ENCODE measurements around the gene RAB10.
"Not testable (repeated sequence)": the region's sequence is repeated elsewhere in the genome, so short reads cannot be mapped to it uniquely, and the experiment has no call there.

The RAB10 gene

DNA sequence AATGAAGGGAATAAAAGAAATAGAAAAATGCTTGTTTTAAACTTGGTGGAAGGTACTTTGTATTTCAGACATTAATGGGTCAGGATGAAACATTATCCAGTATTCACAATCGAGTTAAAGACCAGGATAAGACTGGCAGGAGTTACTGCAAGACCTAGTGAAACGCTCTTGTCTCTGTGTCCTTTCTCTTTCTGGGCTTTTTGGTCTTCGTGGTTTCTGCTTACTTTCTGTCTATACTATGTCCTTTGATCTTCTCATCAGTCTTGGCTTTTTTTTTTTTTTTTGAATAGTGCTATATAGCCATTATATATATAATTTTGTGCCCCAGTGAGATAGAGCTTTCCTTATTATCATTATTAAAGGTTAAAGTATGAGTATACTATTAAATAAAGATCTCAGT lies 96.9 kb downstream of the RAB10 start:
- H3K9me3 Mint-ChIP-seq, result no peaks in the 10 kb centered on the region
- H3K27ac Mint-ChIP-seq, result peak overlapping the region; percentile 62
- H3K4me1 Mint-ChIP-seq, result peaks cover 7% of the 10 kb centered on the region
- no peak for ATAC-seq
- no peak for DNase-seq (ENCODE audit: low spot score in 2 of 2)
- H3K36me3 Mint-ChIP-seq, result peaks cover 91% of the 10 kb centered on the region
- no peak overlapping the region for H3K4me3 Mint-ChIP-seq

DNA sequence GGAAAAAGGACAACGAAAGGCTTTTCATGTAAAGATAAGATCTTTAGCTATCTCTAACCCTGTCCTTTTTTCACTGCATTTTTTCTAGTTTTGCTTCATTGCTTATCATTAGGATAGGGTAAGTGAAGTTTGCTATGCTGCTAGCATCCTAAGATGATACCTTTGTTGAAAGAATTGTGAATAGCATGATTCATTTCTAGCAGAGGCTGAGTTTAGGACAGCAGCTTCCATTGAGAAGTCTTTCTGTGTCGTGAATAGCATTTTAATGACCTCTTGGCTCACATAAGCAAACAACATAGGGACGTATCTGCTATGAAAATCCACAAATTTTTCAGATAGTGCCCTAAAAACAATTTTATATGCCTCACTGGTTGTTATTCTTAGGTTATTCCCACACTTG lies 102.6 kb downstream of the RAB10 start:
- no peaks in the 10 kb centered on the region for H3K4me1 Mint-ChIP-seq
- H3K27ac Mint-ChIP-seq, result no peak overlapping the region
- DNase-seq (ENCODE audit: low spot score in 2 of 2), result no peak
- ATAC-seq, result no peak
- no peaks in the 10 kb centered on the region for H3K9me3 Mint-ChIP-seq
- H3K36me3 Mint-ChIP-seq, result peaks cover 64% of the 10 kb centered on the region
- H3K4me3 Mint-ChIP-seq, result no peak overlapping the region

DNA sequence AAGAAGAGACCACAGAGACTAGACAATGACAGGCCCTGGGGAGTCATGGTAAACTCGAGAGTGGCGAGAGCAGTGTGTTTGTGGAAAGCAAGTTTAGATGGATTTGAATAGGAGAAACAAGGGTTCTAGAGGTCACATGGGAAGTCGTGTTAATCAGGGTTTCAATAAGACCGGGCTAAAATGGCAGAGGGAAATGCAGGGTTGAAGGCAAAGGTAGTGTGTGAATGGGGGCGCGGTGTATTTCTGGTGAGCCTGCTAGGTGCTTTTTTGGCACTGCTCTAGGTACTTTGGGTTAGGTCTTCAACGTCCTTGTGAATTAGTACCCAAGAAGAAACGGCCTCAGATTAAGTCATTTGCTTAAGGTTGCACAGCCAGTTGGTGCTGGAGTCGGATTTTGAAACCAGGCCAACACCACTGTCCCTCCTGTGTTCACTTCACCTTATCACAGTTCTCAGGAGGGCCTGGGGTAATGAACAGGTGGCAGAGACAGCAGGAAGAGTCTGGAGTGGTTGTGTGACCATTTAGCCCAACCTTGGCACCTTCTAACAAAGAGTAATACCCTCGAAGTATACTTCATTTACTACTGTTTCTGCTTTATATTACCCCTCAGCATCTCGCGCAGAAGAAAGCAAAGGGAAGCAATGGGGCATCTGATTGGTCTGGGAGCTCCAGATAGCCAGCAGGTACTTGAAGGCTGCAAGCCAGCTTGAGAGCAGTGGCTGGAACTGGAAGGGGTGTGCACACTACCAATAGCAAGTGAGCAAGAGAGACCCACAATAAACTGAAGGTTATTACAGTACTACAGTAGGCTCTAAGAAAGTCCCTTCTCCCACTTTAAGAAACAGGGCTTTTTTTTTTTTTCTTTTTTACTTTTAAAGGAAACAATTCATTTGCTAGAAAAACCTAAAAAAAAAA lies 105.6 kb downstream of the RAB10 start:
- Mint-ChIP-seq H3K27ac (peak overlapping the region; percentile 1), H3K4me3 (no peak overlapping the region), H3K36me3 (peaks cover 33% of the 10 kb centered on the region), H3K4me1 (no peaks in the 10 kb centered on the region), H3K9me3 (no peaks in the 10 kb centered on the region)
- ATAC-seq (no peak), DNase-seq (ENCODE audit: low spot score in 2 of 2) (no peak)

DNA sequence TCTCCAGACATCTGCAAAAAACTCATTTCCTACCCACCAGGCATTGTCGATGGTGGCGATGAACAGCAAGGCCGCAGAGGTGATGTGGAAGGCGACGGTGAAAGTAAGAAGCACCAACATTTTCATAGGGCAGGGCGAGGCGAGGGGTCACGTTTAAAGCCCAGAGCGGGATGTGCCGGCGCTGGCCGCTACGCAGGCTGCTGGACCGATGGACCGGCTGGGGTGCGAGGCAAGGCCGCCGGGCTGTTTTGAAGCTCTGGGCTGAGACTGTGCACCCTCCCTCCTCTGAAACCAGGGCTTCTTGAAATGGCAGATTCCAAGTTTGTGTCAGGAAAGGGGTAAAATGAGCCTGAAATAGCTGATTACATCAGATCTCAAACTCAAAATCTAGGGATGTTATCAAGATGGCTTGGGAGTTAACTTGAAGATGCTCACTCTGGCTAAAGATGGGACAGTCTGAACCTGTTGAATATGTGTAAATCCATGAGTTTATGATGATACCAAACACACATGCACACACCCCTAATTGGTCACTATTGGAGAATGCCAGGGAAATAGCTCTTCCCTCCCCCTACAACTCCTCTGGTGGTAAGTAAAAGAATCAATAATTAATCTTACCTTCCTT lies 107.4 kb downstream of the RAB10 start:
- Mint-ChIP-seq H3K4me3 (no peak overlapping the region), H3K9me3 (no peaks in the 10 kb centered on the region), H3K36me3 (peaks cover 17% of the 10 kb centered on the region), H3K4me1 (no peaks in the 10 kb centered on the region), H3K27ac (no peak overlapping the region)
- ATAC-seq, result no peak
- DNase-seq (ENCODE audit: low spot score in 2 of 2), result no peak

DNA sequence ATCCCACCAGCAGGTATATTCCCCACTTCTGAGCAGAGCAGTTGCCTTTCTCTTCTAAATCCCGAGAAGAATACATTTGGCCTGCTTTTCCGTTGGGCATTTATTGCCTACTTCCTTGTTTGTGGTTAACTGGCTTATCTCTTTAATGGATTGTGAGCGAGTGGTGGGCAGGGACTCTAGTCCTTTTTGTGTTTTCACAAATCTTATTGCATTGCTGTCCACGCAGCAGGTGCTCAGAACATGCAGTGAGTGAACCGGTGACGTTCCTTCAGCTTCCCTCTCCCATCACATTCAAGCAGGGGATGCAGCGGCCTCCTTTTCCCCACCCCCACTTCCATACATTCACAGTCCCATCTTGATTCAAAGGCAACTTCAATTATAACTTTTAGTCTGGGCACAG lies 110.1 kb downstream of the RAB10 start:
- H3K27ac Mint-ChIP-seq, result no peak overlapping the region

DNA sequence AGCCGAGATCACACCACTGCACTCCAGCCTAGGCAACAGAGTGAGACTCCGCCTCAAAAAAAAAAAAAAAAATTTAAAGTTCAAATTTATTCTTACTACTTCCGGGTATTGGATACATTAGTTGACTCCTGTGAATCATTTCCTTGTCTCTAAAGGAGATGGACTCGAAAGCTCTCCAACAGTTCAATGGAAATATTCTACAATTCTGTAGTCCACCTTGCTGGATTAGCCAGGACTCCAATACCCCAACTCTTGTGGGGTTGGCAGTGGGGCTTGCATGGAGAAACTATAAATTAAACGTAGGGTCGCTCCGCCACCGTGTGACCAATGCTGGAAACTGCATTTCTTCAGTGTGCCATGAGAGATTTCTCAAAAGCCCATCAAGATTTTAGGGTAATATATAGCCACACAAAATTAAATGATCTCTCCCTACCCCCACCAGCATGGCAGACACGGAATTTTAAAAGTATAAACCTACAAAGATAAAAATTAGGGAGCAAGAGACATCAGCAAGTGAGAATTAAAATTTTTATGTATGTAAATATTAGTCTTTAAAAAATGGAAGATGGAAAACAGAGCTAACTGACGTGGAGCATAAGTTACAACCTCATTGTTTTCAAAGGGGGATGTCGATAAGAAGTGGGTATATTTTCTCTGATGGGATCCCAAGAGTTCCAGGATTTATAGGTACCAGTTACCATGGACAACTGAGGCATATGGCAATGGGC lies 111.2 kb downstream of the RAB10 start:
- DNase-seq (ENCODE audit: low spot score in 2 of 2), result peak; percentile 43 to 81
- H3K4me3 Mint-ChIP-seq, result no peak overlapping the region
- H3K9me3 Mint-ChIP-seq, result no peaks in the 10 kb centered on the region
- no peaks in the 10 kb centered on the region for H3K4me1 Mint-ChIP-seq
- ATAC-seq, result peak; percentile 74
- peaks cover 5% of the 10 kb centered on the region for H3K36me3 Mint-ChIP-seq
- H3K27ac Mint-ChIP-seq, result no peak overlapping the region

More for the DNA sequence above, 110.1 kb downstream of the RAB10 start:
- ATAC-seq, result no peak
- Mint-ChIP-seq H3K9me3 (no peaks in the 10 kb centered on the region), H3K4me1 (no peaks in the 10 kb centered on the region), H3K36me3 (peaks cover 5% of the 10 kb centered on the region), H3K4me3 (no peak overlapping the region)
- no peak for DNase-seq (ENCODE audit: low spot score in 2 of 2)

DNA sequence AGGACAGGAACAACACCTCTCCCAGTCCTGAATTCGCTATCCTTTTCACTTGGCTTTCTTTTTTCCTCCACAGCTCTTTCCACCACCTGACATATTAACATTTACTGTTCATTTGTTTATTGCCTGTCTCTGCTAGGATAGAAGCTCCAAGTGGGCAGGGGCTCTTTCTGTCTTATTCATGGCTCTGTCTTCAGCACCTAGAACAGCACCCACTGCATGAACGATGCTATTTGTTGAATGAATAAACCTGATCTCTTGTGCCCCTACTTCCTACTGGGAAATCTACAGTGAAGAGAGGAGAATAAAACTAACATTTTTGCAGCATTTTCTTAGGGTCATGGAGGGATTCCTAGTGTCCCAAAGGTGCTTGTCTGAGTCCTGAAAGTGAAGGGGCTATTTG lies 114.6 kb downstream of the RAB10 start:
- no peaks in the 10 kb centered on the region for H3K36me3 Mint-ChIP-seq
- H3K9me3 Mint-ChIP-seq, result no peaks in the 10 kb centered on the region
- ATAC-seq (no peak), DNase-seq (ENCODE audit: low spot score in 2 of 2) (no peak)
- no peaks in the 10 kb centered on the region for H3K4me1 Mint-ChIP-seq
- no peak overlapping the region for H3K27ac Mint-ChIP-seq
- no peak overlapping the region for H3K4me3 Mint-ChIP-seq

DNA sequence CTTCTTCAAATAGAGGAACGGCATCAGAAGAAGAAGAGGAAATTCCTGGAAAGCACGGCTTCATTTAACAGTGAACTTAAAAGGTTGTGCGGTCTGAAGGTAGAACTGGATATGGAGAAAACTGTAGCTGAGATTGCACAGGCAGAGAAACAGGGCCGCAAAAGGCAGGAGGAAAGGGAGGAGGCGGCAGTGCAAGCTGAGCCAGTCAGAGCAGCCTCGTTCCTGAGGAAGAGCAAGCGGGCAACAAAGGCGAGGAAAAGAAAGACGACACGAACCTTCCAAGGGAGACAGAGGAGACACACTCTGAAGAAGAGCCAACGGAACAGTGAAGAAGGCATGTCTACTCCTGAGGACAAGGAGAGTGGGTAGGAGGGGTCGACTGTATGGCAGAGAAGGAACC lies 116.4 kb downstream of the RAB10 start:
- Mint-ChIP-seq H3K36me3 (no peaks in the 10 kb centered on the region), H3K27ac (no peak overlapping the region), H3K9me3 (no peaks in the 10 kb centered on the region), H3K4me3 (no peak overlapping the region), H3K4me1 (no peaks in the 10 kb centered on the region)
- no peak for DNase-seq (ENCODE audit: low spot score in 2 of 2)
- ATAC-seq, result no peak

DNA sequence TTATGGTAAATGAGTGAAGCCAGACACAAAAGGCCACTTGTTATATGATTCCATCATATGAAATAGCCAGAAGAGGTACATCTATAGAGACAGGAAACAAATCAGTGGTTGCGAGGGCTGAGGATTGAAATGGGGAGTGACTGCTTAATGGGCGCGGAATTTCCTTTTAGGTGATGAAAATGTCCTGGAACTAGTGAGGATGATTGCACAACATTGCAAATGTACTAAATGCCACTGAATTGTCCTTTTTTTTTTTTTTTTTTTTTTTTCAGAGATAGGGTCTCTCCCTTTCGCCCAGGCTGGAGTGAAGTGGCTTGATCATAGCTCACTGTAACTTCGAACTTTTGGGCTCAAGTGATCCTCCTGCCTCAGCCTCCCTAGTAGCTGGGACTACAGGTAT lies 123.7 kb downstream of the RAB10 start:
- H3K4me1 Mint-ChIP-seq, result no peaks in the 10 kb centered on the region
- no peak overlapping the region for H3K27ac Mint-ChIP-seq
- peak in 1 of 2 donors; percentile 10 for DNase-seq (ENCODE audit: low spot score in 2 of 2)
- no peaks in the 10 kb centered on the region for H3K9me3 Mint-ChIP-seq
- H3K4me3 Mint-ChIP-seq, result no peak overlapping the region
- ATAC-seq, result no peak
- no peaks in the 10 kb centered on the region for H3K36me3 Mint-ChIP-seq

DNA sequence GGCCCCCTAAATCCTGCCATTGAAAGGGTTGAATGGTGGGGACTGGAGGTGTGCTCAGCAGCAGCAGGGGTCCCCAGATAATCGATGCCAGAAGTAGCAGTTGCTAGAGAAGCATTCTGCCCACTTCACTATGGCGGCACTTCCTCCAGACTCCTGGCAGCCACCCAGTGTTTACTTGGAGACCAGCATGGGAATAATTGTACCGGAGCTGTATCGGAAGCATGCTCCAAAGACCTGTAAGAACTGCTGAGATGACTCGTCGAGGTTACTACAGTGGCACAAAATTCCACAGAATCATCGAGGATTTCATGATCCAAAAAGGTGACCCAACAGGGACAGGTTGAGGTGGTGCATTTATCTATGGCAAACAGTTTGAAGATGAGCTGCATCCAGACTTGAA lies 128.0 kb downstream of the RAB10 start:
- no peaks in the 10 kb centered on the region for H3K4me1 Mint-ChIP-seq
- H3K36me3 Mint-ChIP-seq, result no peaks in the 10 kb centered on the region
- no peak overlapping the region for H3K27ac Mint-ChIP-seq
- H3K9me3 Mint-ChIP-seq, result no peaks in the 10 kb centered on the region
- no peak for DNase-seq (ENCODE audit: low spot score in 2 of 2)
- ATAC-seq, result no peak
- H3K4me3 Mint-ChIP-seq, result no peak overlapping the region

DNA sequence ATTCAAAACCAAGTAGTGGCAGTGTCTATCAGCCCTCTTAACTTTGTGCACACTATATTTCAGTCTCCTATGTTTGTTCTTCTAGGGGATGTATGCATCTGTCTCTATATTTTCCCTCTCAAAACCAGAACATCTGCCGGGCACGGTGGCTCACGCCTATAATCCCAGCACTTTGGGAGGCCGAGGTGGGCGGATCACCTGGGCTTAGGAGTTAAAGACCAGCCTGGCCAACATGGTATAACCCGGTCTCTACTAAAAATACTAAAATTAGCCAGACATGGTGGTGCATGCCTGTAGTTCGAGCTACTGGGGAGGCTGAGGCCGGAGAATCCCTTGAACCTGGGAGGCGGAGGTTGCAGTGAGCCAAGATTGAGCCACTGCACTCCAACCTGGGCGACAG lies 129.1 kb downstream of the RAB10 start:
- DNase-seq (ENCODE audit: low spot score in 2 of 2) (no peak), ATAC-seq (no peak)
- Mint-ChIP-seq H3K4me3 (no peak overlapping the region), H3K4me1 (no peaks in the 10 kb centered on the region), H3K36me3 (no peaks in the 10 kb centered on the region), H3K27ac (no peak overlapping the region), H3K9me3 (no peaks in the 10 kb centered on the region)

DNA sequence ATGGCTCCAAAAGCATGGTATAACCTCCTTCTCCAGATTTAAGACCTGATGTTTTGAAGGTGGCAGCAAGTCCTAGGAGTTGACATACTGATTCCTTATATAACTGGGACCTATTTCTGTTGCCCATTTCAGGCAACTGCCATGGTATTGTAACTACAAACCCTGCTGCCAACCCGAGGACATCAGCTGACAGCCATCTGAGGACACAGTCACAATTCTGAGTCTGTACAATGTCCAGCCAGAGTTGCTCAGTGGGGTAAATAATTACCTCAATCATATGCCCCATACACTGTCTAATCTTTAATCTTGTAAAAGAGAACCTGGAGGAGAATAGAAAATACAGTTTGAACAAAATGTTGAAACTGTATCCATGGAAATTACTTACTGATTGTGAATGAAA lies 130.3 kb downstream of the RAB10 start:
- no peaks in the 10 kb centered on the region for H3K9me3 Mint-ChIP-seq
- no peak overlapping the region for H3K4me3 Mint-ChIP-seq
- ATAC-seq (no peak), DNase-seq (ENCODE audit: low spot score in 2 of 2) (no peak)
- H3K36me3 Mint-ChIP-seq, result no peaks in the 10 kb centered on the region
- no peaks in the 10 kb centered on the region for H3K4me1 Mint-ChIP-seq
- H3K27ac Mint-ChIP-seq, result no peak overlapping the region

DNA sequence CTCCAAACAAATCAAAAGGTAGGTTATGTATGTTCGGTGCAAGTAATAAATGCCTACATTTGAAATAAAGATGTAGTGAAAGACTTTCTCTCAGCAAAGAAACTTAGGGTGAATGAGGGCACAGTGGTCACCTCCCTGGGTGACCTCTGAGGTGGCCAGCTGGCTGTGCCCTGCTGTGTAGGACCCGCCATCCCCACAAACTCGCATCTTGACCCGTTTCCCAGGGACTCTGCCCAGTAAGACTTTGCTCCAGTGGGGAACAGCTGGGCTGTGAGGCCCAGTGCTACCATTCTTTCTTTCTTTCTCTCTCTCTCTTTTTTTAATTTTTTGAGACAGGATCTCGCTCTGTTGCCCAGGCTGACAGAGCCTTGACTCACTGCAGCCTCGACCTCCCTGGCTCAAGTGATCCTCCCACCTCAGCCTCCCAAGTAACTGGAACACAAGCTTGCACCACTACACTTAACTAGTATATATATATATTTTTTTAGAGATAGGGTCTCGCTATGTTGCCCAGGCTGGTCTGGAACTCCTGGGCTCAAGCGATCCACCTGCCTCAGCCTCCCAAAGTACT lies 130.8 kb downstream of the RAB10 start:
- Mint-ChIP-seq H3K9me3 (no peaks in the 10 kb centered on the region), H3K27ac (no peak overlapping the region), H3K4me1 (no peaks in the 10 kb centered on the region), H3K36me3 (no peaks in the 10 kb centered on the region), H3K4me3 (no peak overlapping the region)
- DNase-seq (ENCODE audit: low spot score in 2 of 2) (no peak), ATAC-seq (no peak)

DNA sequence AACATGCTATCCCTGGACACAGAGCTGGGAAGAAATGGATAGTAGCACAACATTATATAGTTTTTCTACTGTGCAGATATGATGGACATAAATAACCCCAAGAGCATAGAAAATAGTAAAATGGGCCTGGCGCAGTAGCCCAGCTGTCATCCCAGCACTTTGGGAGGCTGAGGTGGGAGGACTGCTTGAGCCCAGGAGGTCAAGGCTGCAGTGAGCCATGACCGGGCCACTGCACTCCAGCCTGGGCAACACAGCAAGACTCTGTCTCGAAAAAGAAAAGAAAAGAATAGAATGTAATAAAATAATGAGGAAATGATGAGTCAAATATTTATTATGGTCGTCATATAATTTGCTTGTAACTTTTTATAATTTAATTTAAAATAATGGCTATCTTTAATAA lies 131.5 kb downstream of the RAB10 start:
- no peaks in the 10 kb centered on the region for H3K9me3 Mint-ChIP-seq
- H3K36me3 Mint-ChIP-seq, result no peaks in the 10 kb centered on the region
- no peak for DNase-seq (ENCODE audit: low spot score in 2 of 2)
- H3K27ac Mint-ChIP-seq, result no peak overlapping the region
- H3K4me1 Mint-ChIP-seq, result no peaks in the 10 kb centered on the region
- no peak for ATAC-seq
- no peak overlapping the region for H3K4me3 Mint-ChIP-seq

DNA sequence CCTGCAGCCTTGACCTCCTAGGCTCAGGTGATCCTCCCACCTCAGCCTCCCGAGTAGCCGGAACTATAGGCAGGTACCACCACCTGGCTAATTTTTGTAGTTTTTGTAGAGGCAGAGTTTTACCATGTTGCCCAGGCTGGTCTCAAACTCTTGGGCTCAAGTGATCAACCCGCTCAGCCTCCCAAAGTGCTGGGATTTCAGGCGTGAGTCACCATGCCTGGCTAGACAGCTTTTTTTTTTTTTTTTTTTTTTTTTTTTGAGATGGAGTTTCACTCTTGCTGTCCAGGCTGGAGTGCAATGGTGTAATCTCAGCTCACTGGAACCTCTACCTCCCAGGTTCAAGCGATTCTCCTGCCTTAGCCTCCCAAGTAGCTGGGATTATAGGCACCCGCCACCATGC lies 132.7 kb downstream of the RAB10 start:
- not testable (repeated sequence) for ATAC-seq; H3K4me1 Mint-ChIP-seq; DNase-seq (ENCODE audit: low spot score in 2 of 2); H3K9me3 Mint-ChIP-seq; H3K4me3 Mint-ChIP-seq; H3K36me3 Mint-ChIP-seq; H3K27ac Mint-ChIP-seq
